GM08714 (cell line): Measurements from ENCODE around the gene TPH1.
"Not testable (repeated sequence)": the region's sequence is repeated elsewhere in the genome, so short reads cannot be mapped to it uniquely, and the experiment has no call there.

Source experiments
- H3K4me3 ChIP-seq: fragments of 200-500 bp; sonication (Bioruptor generic); 2 replicates; pipeline ENCODE4 v1.5.1; 2014; ENCODE audit warnings: mild to moderate bottlenecking, low read length, inconsistent platforms
- ZNF274 ChIP-seq: IDR thresholded peaks from 2 replicates; pipeline ENCODE4 v1.6.1; 2012; ENCODE audit warnings: mild to moderate bottlenecking, low read depth, low read length

Gene TPH1

GRCh38 chr11:18012122-18012905 lies 33.8 kb downstream of the TPH1 start:
- no peak for TF ChIP-seq ZNF274
- peak overlapping the region; percentile 87 for H3K4me3 ChIP-seq

- TF ChIP-seq ZNF274 = no peak
- peak overlapping the region; percentile 87; the same call in 1 of the 2 replicates for H3K4me3 ChIP-seq
These were observed 34.4 kb downstream of the TPH1 start for GRCh38 chr11:18011633-18012032.

- no peak for TF ChIP-seq ZNF274
- no peak overlapping the region for H3K4me3 ChIP-seq
These were observed 35.0 kb downstream of the TPH1 start for GRCh38 chr11:18010977-18011586.

- TF ChIP-seq ZNF274 = no peak
- H3K4me3 ChIP-seq = no peak overlapping the region
These were observed 35.9 kb downstream of the TPH1 start for GRCh38 chr11:18010121-18010670.

- no peak overlapping the region for H3K4me3 ChIP-seq
- TF ChIP-seq ZNF274 = no peak
These were observed 40.5 kb downstream of the TPH1 start for GRCh38 chr11:18005376-18006129.

- no peak overlapping the region for H3K4me3 ChIP-seq
- TF ChIP-seq ZNF274 = no peak
These were observed 44.9 kb downstream of the TPH1 start for GRCh38 chr11:18001191-18001590.

- TF ChIP-seq ZNF274 = no peak
- no peak overlapping the region; the same call in 1 of the 2 replicates for H3K4me3 ChIP-seq
These were observed 45.3 kb downstream of the TPH1 start for GRCh38 chr11:18000760-18001159.

GRCh38 chr11:18000128-18000527 lies 45.9 kb downstream of the TPH1 start:
- not testable (repeated sequence) for H3K4me3 ChIP-seq
